Lung (tissue), 12 donors: ENCODE results near the gene DENND5B. TPM values are rescaled to one million over a fixed set of nuclear protein-coding genes. Genes with fewer than 3 reads are reported as not detected.

Experiments used
- ATAC-seq: fragments of 200-7000 bp; cut with Tn5 transposase; one replicate; pipeline ENCODE4 v1.9.1; 2020; ENCODE audit warnings: moderate number of reproducible peaks; ENCODE audit not compliant: insufficient read depth, low FRiP score
- DNase-seq, 3 donors: peaks; one replicate each; pipeline ENCODE4 v3.0.0-alpha.2; 2013 to 2017
- H3K27ac ChIP-seq, 2 donors: one replicate each; pipeline ENCODE4 v1.5.1; 2013; ENCODE audit warnings: mild to moderate bottlenecking in 2 of 2, moderate library complexity in 2 of 2, control low read depth in 1 of 2, inconsistent platforms in 1 of 2, low read depth in 1 of 2, low read length in 1 of 2
- H3K27me3 ChIP-seq, 3 donors: one replicate each; pipeline ENCODE4 v1.5.1; 2013; ENCODE audit warnings: low read length in 2 of 3; ENCODE audit not compliant: control insufficient read depth in 3 of 3, insufficient read depth in 3 of 3
- H3K36me3 ChIP-seq, 4 donors: one replicate each; pipeline ENCODE4 v1.5.1; 2013; ENCODE audit warnings: low read length in 4 of 4, mild to moderate bottlenecking in 1 of 4, moderate library complexity in 1 of 4; ENCODE audit not compliant: control insufficient read depth in 4 of 4, insufficient read depth in 4 of 4
- H3K4me1 ChIP-seq, 5 donors: one replicate each; pipeline ENCODE4 v1.5.1; 2013; ENCODE audit warnings: low read length in 5 of 5, mild to moderate bottlenecking in 2 of 5, moderate library complexity in 1 of 5; ENCODE audit not compliant: control insufficient read depth in 5 of 5, insufficient read depth in 5 of 5
- H3K4me3 ChIP-seq: one replicate; pipeline ENCODE4 v1.5.1; 2013; ENCODE audit warnings: mild to moderate bottlenecking, control low read depth, moderate library complexity
- H3K9ac ChIP-seq, 2 donors: one replicate each; pipeline ENCODE4 v1.5.1; 2013; ENCODE audit warnings: low read length in 2 of 2, control low read depth in 1 of 2; ENCODE audit not compliant: insufficient read depth in 1 of 2
- H3K9me3 ChIP-seq, 4 donors: one replicate each; pipeline ENCODE4 v1.5.1; 2013; ENCODE audit warnings: low read length in 3 of 4, mild to moderate bottlenecking in 1 of 4, moderate library complexity in 1 of 4; ENCODE audit not compliant: control insufficient read depth in 4 of 4, insufficient read depth in 3 of 4
- WGBS, 2 donors: extraction: QIAGEN DNeasy Blood & Tissue Kit; methylation state at CpG; one replicate each; pipeline ENCODE4 v1.1.7; 2013; 5-methylcytosine and 5-hydroxymethylcytosine counted together
- polyA plus RNA-seq, 2 donors: library from polyadenylated mRNA; stranded (reverse); fragments of 200-250 nt; gene quantifications; one replicate each; pipeline ENCODE4 v1.2.1, GENCODE V29; 2013
- total RNA-seq, 2 donors: library from RNA; depleted of rRNA in 1 of 2; stranded (reverse); fragments of >200 nt in 1 of 2; gene quantifications; one replicate each; pipeline ENCODE4 v1.2.1, GENCODE V29; 2014 to 2021
- TF ChIP-seq, protein P1 (sequence below): IDR thresholded peaks from 2 replicates; pipeline ENCODE4 v1.5.1; 2012; ENCODE audit warnings: mild to moderate bottlenecking; ENCODE audit errors: control extremely low read depth, extremely low read depth
- donor health status: control.
- donor health status: control.
- donor health status: Bipolar disorder and iron deficiency.
- donor health status: healthy.
- donor health status: DM: yes; HTN: yes; CAD: no.

The DENND5B gene
- total and polyA plus RNA-seq, 4 donors, result 1.2 to 15.7 (median 3.6) TPM

DNA sequence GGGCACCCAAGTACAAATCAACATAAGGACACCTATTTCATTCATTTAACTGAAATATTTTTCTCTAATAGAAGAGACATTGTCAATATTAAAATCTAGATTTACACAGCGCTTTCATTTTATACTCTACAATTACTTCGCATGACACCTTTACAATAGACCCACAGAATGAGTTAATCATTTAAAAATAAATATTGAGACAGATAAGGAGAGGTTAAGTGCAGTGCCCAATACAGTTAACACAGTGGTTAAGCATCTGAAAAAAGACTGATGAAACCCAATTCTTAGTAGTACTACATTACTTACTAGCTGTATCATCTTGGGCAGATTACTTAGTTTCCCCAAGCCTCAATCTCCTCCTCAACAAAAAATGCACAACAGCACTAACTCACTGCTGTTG lies 116.2 kb downstream of the DENND5B start:
- DNase-seq (no peak), ATAC-seq (no peak)
- no peaks in the 10 kb centered on the region for H3K27me3 ChIP-seq
- H3K36me3 ChIP-seq, result peaks cover 0 to 3% (median 1%) of the 10 kb centered on the region in 4 donors
- no peaks in the 10 kb centered on the region for H3K4me1 ChIP-seq
- no peak overlapping the region for H3K9ac ChIP-seq
- 72 to 91% methylated on average over 2 of the region's 2 CpGs for WGBS, 2 donors
- TF ChIP-seq, protein P1, sequence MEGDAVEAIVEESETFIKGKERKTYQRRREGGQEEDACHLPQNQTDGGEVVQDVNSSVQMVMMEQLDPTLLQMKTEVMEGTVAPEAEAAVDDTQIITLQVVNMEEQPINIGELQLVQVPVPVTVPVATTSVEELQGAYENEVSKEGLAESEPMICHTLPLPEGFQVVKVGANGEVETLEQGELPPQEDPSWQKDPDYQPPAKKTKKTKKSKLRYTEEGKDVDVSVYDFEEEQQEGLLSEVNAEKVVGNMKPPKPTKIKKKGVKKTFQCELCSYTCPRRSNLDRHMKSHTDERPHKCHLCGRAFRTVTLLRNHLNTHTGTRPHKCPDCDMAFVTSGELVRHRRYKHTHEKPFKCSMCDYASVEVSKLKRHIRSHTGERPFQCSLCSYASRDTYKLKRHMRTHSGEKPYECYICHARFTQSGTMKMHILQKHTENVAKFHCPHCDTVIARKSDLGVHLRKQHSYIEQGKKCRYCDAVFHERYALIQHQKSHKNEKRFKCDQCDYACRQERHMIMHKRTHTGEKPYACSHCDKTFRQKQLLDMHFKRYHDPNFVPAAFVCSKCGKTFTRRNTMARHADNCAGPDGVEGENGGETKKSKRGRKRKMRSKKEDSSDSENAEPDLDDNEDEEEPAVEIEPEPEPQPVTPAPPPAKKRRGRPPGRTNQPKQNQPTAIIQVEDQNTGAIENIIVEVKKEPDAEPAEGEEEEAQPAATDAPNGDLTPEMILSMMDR, result no peak
- H3K27ac ChIP-seq, result no peak overlapping the region
- H3K9me3 ChIP-seq, result no peaks in the 10 kb centered on the region
- no peak overlapping the region for H3K4me3 ChIP-seq

DNA sequence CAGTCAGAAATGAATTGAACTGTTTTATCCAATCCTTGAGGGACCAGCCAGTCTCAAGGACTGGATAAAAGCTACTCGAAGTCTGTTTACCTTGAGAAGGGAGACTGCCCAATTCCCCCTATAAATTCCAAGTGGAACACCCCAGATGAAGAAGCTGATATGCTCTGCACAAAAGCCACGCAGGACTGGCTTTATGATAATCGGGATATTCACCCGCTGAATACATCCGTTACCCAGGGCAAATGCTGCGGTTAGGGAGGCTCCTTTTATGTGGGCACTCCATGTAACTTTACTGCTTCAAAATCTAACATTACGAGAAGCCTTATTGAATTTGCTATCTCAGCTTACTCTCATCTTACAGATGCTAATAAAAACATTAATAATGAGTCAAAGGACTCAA lies 119.1 kb downstream of the DENND5B start:
- no peaks in the 10 kb centered on the region for H3K9me3 ChIP-seq
- DNase-seq, result no peak
- no peak overlapping the region for H3K9ac ChIP-seq
- WGBS, 2 donors, result 86 to 92% methylated on average over 7 of the region's 7 CpGs
- ATAC-seq, result no peak
- no peak overlapping the region for H3K27ac ChIP-seq
- no peaks in the 10 kb centered on the region for H3K4me1 ChIP-seq
- no peaks in the 10 kb centered on the region for H3K36me3 ChIP-seq
- H3K27me3 ChIP-seq, result no peaks in the 10 kb centered on the region
- TF ChIP-seq, protein P1, result no peak
- H3K4me3 ChIP-seq, result no peak overlapping the region

DNA sequence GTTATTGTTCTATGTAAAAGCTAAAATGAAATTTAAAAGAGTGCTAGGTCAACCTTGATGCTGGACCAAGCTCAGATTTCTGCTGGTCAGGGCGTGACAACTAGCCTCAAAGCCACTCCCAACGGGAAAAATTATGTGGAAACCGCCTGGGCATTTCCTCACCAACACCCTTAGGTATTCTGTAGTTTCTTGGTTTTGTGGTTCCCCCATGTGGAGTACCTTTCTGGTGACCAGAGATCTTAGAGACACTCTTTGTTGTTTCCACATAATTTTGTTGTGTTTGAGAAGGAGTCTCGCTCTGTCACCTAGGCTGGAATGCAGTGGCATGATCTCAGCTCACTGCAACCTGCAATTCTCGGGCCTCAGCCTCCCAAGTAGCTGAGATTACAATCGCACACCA lies 119.9 kb downstream of the DENND5B start:
- 84 to 95% methylated on average over 6 of the region's 6 CpGs for WGBS, 2 donors
- no peaks in the 10 kb centered on the region for H3K36me3 ChIP-seq
- H3K27me3 ChIP-seq, result no peaks in the 10 kb centered on the region
- TF ChIP-seq, protein P1, result no peak
- no peak overlapping the region for H3K9ac ChIP-seq
- no peak for ATAC-seq
- no peaks in the 10 kb centered on the region for H3K4me1 ChIP-seq
- no peak overlapping the region for H3K4me3 ChIP-seq
- H3K9me3 ChIP-seq, result no peaks in the 10 kb centered on the region
- DNase-seq, result no peak
- H3K27ac ChIP-seq, result no peak overlapping the region

DNA sequence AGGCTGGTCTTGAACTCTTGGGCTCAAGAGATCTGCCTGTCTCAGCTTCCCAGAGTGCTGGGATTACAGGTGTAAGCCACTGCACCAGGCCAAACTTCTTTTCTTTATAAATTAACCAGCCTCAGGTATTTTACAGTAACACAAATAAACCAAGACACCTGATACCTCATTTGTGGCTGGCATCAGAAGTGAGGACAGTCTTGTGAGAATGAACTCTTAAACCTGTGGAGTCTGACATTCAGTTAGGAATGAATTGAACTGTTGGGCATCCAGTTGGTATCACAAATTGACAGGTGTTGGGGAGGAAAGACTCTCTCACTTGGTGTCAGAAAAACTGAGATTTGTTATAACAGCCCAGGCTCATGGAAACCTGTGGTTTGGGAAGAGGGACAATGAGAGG lies 120.5 kb downstream of the DENND5B start:
- TF ChIP-seq, protein P1, result no peak
- no peak for DNase-seq
- H3K4me1 ChIP-seq, result no peaks in the 10 kb centered on the region
- no peaks in the 10 kb centered on the region for H3K36me3 ChIP-seq
- H3K27ac ChIP-seq, result no peak overlapping the region
- no peaks in the 10 kb centered on the region for H3K9me3 ChIP-seq
- no peak overlapping the region for H3K4me3 ChIP-seq
- ATAC-seq, result no peak
- no peaks in the 10 kb centered on the region for H3K27me3 ChIP-seq
- H3K9ac ChIP-seq, result no peak overlapping the region
